ENCODE measurements around the gene RAD51B. TPM values are rescaled to one million over a fixed set of nuclear protein-coding genes. Genes with fewer than 3 reads are reported as not detected.
A peak's percentile ranks its signal among the peaks of the same experiment; 100 is the strongest.

Gene RAD51B
- total and polyA plus RNA-seq, 2 of the 13 experiments (the other 11 are each of a cell fraction or from before 2014, with no cell fraction given): 7.0 to 9.5 TPM

DNA sequence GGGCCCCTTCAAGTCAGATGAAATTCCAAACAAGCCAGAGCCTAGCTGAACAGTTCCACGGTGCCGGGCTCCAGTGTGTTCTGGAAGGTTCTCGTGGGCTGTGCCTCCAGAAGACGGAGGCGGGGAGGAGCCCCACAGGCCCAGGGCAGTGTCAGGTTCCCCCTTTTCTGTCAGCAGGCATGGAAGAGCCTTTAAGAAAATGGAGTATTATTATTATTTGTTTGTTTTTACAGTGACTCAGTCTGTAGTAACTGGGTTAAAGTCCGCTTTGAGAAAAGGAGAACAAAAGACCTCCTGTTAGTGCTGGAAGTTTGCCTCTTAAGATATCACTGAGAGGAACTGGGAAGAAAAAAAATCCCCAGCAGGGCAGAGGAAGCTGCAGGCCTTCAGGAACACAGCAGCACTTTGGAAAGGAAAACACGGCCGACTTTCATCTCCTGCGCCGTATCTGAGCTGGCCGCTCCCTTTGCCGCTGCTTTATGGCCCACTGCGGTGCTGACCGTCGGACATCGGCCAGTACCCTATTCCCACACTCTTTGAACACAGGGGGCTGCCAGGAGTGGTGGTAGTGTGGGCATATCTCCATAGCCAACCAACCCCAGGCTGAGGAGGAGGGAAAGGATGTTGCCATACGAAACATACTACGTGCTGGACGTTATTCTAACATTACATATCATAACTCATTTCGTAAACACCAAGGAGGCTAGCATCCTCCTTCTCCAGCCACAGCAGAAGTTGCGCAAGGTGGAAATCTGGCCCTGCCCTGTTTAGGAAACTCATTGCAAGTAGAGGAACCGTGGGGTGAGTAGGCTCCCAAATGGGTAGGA, 779.3 kb downstream of the RAD51B start (continued):
- TF ChIP-seq SIX4 (CRISPR knock-in tag; IDR thresholded peaks at IDR 0.05) (peak; percentile 58; the same call in 1 of the 2 replicates), BRD4 (CRISPR knock-in tag; IDR thresholded peaks at IDR 0.05) (0 out of 2 replicates have a peak, but pooled peaks have one; percentile 62), SSRP1 (CRISPR knock-in tag; IDR thresholded peaks at IDR 0.05) (0 out of 2 replicates have a peak, but pooled peaks have one; percentile 39), ZSCAN9 (CRISPR knock-in tag; IDR thresholded peaks at IDR 0.05; ENCODE audit: borderline replicate concordance) (peak; percentile 11; the same call in 1 of the 2 replicates), ZNF782 (CRISPR knock-in tag; IDR thresholded peaks at IDR 0.05; ENCODE audit: borderline replicate concordance) (no peak), TEAD3 (CRISPR knock-in tag; optimal IDR thresholded peaks at IDR 0.05; ENCODE audit: borderline replicate concordance) (peak; percentile 6), NFIC (IDR thresholded peaks at IDR 0.05; ENCODE audit: low read length) (peak; percentile 73; the same call in 1 of the 2 replicates), ZNF431 (CRISPR knock-in tag; IDR thresholded peaks at IDR 0.05; ENCODE audit: borderline replicate concordance, low read depth) (no peak), ZNF230 (CRISPR knock-in tag; IDR thresholded peaks at IDR 0.05) (peak; percentile 43; the same call in 1 of the 2 replicates), BCL6 (CRISPR knock-in tag; IDR thresholded peaks at IDR 0.05) (peak; percentile 35; the same call in 1 of the 2 replicates), KAT7 (CRISPR knock-in tag; IDR thresholded peaks at IDR 0.05; ENCODE audit: borderline replicate concordance) (0 out of 2 replicates have a peak, but pooled peaks have one; percentile 28), RXRA (CRISPR knock-in tag; IDR thresholded peaks at IDR 0.05) (peak; percentile 25; the same call in 1 of the 2 replicates), STAG1 (CRISPR knock-in tag; IDR thresholded peaks at IDR 0.05) (peak; percentile 38; the same call in 1 of the 2 replicates), HNF4G (IDR thresholded peaks at IDR 0.05; ENCODE audit: borderline replicate concordance, low read depth, low read length) (peak; percentile 62; the same call in 1 of the 2 replicates), HNF4G (CRISPR knock-in tag; IDR thresholded peaks at IDR 0.05; ENCODE audit: borderline replicate concordance, low read depth) (no peak), KMT2B (CRISPR knock-in tag; IDR thresholded peaks at IDR 0.05) (0 out of 2 replicates have a peak, but pooled peaks have one; percentile 28), ZNF451 (CRISPR knock-in tag; IDR thresholded peaks at IDR 0.05) (no peak), SOX13 (IDR thresholded peaks at IDR 0.05) (no peak), SOX13 (CRISPR knock-in tag; conservative IDR thresholded peaks at IDR 0.05 in 1 of 2, IDR thresholded peaks at IDR 0.05 in 1 of 2) (peak in 1 of 2 experiments; percentile 74; a peak in 1 of 4 replicates), CREM (IDR thresholded peaks at IDR 0.05) (peak; percentile 56; the same call in 1 of the 2 replicates), CREM (CRISPR knock-in tag; IDR thresholded peaks at IDR 0.05) (no peak), MED13 (CRISPR knock-in tag; IDR thresholded peaks at IDR 0.05) (0 out of 2 replicates have a peak, but pooled peaks have one; percentile 26), SPEN (CRISPR knock-in tag; IDR thresholded peaks at IDR 0.05; ENCODE audit: low read depth) (0 out of 2 replicates have a peak, but pooled peaks have one; percentile 11)
- TF ChIP-seq, protein P1, sequence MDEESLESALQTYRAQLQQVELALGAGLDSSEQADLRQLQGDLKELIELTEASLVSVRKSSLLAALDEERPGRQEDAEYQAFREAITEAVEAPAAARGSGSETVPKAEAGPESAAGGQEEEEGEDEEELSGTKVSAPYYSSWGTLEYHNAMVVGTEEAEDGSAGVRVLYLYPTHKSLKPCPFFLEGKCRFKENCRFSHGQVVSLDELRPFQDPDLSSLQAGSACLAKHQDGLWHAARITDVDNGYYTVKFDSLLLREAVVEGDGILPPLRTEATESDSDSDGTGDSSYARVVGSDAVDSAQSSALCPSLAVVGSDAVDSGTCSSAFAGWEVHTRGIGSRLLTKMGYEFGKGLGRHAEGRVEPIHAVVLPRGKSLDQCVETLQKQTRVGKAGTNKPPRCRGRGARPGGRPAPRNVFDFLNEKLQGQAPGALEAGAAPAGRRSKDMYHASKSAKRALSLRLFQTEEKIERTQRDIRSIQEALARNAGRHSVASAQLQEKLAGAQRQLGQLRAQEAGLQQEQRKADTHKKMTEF (CRISPR knock-in tag; IDR thresholded peaks at IDR 0.05): 0 out of 2 replicates have a peak, but pooled peaks have one; percentile 53
- TF ChIP-seq, protein P2, sequence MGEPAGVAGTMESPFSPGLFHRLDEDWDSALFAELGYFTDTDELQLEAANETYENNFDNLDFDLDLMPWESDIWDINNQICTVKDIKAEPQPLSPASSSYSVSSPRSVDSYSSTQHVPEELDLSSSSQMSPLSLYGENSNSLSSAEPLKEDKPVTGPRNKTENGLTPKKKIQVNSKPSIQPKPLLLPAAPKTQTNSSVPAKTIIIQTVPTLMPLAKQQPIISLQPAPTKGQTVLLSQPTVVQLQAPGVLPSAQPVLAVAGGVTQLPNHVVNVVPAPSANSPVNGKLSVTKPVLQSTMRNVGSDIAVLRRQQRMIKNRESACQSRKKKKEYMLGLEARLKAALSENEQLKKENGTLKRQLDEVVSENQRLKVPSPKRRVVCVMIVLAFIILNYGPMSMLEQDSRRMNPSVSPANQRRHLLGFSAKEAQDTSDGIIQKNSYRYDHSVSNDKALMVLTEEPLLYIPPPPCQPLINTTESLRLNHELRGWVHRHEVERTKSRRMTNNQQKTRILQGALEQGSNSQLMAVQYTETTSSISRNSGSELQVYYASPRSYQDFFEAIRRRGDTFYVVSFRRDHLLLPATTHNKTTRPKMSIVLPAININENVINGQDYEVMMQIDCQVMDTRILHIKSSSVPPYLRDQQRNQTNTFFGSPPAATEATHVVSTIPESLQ (CRISPR knock-in tag; conservative IDR thresholded peaks at IDR 0.05): no peak
- TF ChIP-seq, protein P3, sequence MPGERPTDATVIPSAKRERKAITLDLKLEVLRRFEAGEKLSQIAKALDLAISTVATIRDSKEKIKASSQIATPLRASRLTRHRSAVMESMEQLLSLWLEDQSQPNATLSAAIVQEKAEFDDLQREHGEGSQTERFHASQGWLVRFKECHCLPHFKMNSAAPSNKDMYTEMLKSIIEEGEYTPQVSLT (CRISPR knock-in tag; IDR thresholded peaks at IDR 0.05; ENCODE audit: borderline replicate concordance, low read depth): no peak
- TF ChIP-seq, protein P4, sequence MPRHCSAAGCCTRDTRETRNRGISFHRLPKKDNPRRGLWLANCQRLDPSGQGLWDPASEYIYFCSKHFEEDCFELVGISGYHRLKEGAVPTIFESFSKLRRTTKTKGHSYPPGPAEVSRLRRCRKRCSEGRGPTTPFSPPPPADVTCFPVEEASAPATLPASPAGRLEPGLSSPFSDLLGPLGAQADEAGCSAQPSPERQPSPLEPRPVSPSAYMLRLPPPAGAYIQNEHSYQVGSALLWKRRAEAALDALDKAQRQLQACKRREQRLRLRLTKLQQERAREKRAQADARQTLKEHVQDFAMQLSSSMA (CRISPR knock-in tag; IDR thresholded peaks at IDR 0.05): no peak

Data from HepG2 (cell line).